ENCODE data around the gene MACF1.
"Not testable (repeated sequence)": the region's sequence is repeated elsewhere in the genome, so short reads cannot be mapped to it uniquely, and the experiment has no call there.

DNA sequence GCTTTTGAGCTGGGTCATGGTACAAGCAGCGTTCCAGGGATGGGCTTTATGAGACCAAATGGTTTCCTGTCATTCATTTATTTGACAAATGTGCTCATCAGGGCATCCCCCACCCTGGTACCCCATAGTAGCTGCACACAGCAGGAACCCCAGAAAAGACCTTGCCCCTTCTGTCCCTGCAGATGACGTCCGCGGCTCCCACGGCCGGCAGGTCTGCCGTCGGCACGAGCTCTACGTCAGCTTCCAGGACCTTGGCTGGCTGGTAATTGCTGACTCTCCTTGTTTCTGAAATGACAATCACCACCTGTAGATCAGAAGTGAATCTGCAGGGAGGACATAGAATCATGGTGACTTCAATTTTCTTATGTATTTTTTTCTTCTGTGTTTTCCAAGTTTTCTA lies 317.7 kb downstream of the MACF1 start:
- TF ChIP-seq, protein P1, sequence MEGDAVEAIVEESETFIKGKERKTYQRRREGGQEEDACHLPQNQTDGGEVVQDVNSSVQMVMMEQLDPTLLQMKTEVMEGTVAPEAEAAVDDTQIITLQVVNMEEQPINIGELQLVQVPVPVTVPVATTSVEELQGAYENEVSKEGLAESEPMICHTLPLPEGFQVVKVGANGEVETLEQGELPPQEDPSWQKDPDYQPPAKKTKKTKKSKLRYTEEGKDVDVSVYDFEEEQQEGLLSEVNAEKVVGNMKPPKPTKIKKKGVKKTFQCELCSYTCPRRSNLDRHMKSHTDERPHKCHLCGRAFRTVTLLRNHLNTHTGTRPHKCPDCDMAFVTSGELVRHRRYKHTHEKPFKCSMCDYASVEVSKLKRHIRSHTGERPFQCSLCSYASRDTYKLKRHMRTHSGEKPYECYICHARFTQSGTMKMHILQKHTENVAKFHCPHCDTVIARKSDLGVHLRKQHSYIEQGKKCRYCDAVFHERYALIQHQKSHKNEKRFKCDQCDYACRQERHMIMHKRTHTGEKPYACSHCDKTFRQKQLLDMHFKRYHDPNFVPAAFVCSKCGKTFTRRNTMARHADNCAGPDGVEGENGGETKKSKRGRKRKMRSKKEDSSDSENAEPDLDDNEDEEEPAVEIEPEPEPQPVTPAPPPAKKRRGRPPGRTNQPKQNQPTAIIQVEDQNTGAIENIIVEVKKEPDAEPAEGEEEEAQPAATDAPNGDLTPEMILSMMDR (IDR thresholded peaks at IDR 0.05; ENCODE audit: insufficient read depth, low read depth, low read length), result not testable (repeated sequence)
- not testable (repeated sequence) for TF ChIP-seq EZH2 (IDR thresholded peaks at IDR 0.05; ENCODE audit: insufficient read depth, low read length)
